ENCODE results near the gene FHIT. TPM values are rescaled to one million over a fixed set of nuclear protein-coding genes. Genes with fewer than 3 reads are reported as not detected.

FHIT gene
- total and polyA plus RNA-seq, 2 experiments from 2014 or later = 9.7 to 16.2 TPM

GRCh38 chr3:60291115-60291514, 960.1 kb downstream of the FHIT start:
- H3K9me2 ChIP-seq (replicated peaks; ENCODE audit: insufficient read depth) = no peaks in the 10 kb centered on the region
- no peak for TF ChIP-seq EZH2 (IDR thresholded peaks at IDR 0.05; ENCODE audit: borderline replicate concordance)
- no peak for TF ChIP-seq CTCF (IDR thresholded peaks at IDR 0.05; ENCODE audit: poor library complexity)
- TF ChIP-seq EZH2phosphoT487 (IDR thresholded peaks at IDR 0.05; ENCODE audit: low read depth, severe bottlenecking, unreplicated experiment) = no peak
- H3K4me2 ChIP-seq = no peak overlapping the region
- no peak overlapping the region for H3K4me3 ChIP-seq
- DNase-seq (ENCODE audit: low spot score) = no peak
- no peaks in the 10 kb centered on the region for H3K79me2 ChIP-seq
- H3K9me3 ChIP-seq (ENCODE audit: low read depth) = no peaks in the 10 kb centered on the region
- no peak overlapping the region for H2AFZ ChIP-seq
- WGBS (ENCODE audit: low lambda C conversion rate, missing lambda C conversion rate) = 91% methylated on average over 6 of the region's 6 CpGs
- no peaks in the 10 kb centered on the region for H3K27me3 ChIP-seq
- H3K27ac ChIP-seq = no peak overlapping the region
- no peaks in the 10 kb centered on the region for H3K36me3 ChIP-seq (replicated peaks; ENCODE audit: insufficient read depth, low read depth)
- no peaks in the 10 kb centered on the region for H4K20me1 ChIP-seq (ENCODE audit: insufficient read depth, poor library complexity, severe bottlenecking)
- no peaks in the 10 kb centered on the region for H3K4me1 ChIP-seq (ENCODE audit: insufficient read depth)

GRCh38 chr3:60290122-60290492, 961.1 kb downstream of the FHIT start:
- 100% methylated on average over 1 of the region's 1 CpG for WGBS (ENCODE audit: low lambda C conversion rate, missing lambda C conversion rate)
- Histone ChIP-seq H3K27me3 (no peaks in the 10 kb centered on the region), H4K20me1 (ENCODE audit: insufficient read depth, poor library complexity, severe bottlenecking) (no peaks in the 10 kb centered on the region), H3K9me2 (replicated peaks; ENCODE audit: insufficient read depth) (no peaks in the 10 kb centered on the region), H3K36me3 (replicated peaks; ENCODE audit: insufficient read depth, low read depth) (no peaks in the 10 kb centered on the region), H3K4me2 (no peak overlapping the region), H3K4me3 (no peak overlapping the region), H2AFZ (no peak overlapping the region), H3K79me2 (no peaks in the 10 kb centered on the region), H3K9me3 (ENCODE audit: low read depth) (no peaks in the 10 kb centered on the region), H3K4me1 (ENCODE audit: insufficient read depth) (no peaks in the 10 kb centered on the region), H3K27ac (no peak overlapping the region)
- DNase-seq (ENCODE audit: low spot score) = no peak
- TF ChIP-seq EZH2 (IDR thresholded peaks at IDR 0.05; ENCODE audit: borderline replicate concordance) = no peak
- no peak for TF ChIP-seq CTCF (IDR thresholded peaks at IDR 0.05; ENCODE audit: poor library complexity)
- no peak for TF ChIP-seq EZH2phosphoT487 (IDR thresholded peaks at IDR 0.05; ENCODE audit: low read depth, severe bottlenecking, unreplicated experiment)

- Histone ChIP-seq H3K27me3 (no peaks in the 10 kb centered on the region), H3K9me3 (ENCODE audit: low read depth) (no peaks in the 10 kb centered on the region), H4K20me1 (ENCODE audit: insufficient read depth, poor library complexity, severe bottlenecking) (no peaks in the 10 kb centered on the region), H3K27ac (no peak overlapping the region), H3K4me1 (ENCODE audit: insufficient read depth) (no peaks in the 10 kb centered on the region), H3K4me2 (no peak overlapping the region), H3K4me3 (no peak overlapping the region), H2AFZ (no peak overlapping the region), H3K36me3 (replicated peaks; ENCODE audit: insufficient read depth, low read depth) (no peaks in the 10 kb centered on the region), H3K9me2 (replicated peaks; ENCODE audit: insufficient read depth) (no peaks in the 10 kb centered on the region), H3K79me2 (no peaks in the 10 kb centered on the region)
- no peak for TF ChIP-seq EZH2 (IDR thresholded peaks at IDR 0.05; ENCODE audit: borderline replicate concordance)
- TF ChIP-seq CTCF (IDR thresholded peaks at IDR 0.05; ENCODE audit: poor library complexity) = no peak
- no peak for TF ChIP-seq EZH2phosphoT487 (IDR thresholded peaks at IDR 0.05; ENCODE audit: low read depth, severe bottlenecking, unreplicated experiment)
- 74% methylated on average over 8 of the region's 8 CpGs for WGBS (ENCODE audit: low lambda C conversion rate, missing lambda C conversion rate)
- no peak for DNase-seq (ENCODE audit: low spot score)
These were observed 961.7 kb downstream of the FHIT start for GRCh38 chr3:60289341-60290121.

All from hepatocyte (in vitro differentiated cells).